IMR-90 (cell line): ENCODE data around the gene NFX1. TPM values are rescaled to one million over a fixed set of nuclear protein-coding genes. Genes with fewer than 3 reads are reported as not detected.

Source experiments
- ATAC-seq: fragments of 200-7000 bp; cut with Tn5 transposase; 2 replicates; pipeline ENCODE4 v1.9.1; 2020; ENCODE audit warnings: low read depth, mild to moderate bottlenecking, moderate library complexity
- BruUV-seq: library from RNA; stranded (reverse); fragments of 400-500 nt; replicated peaks from 2 replicates; lab custom pipeline; 2021; lab: Mats Ljungman, UMichigan
- CTCF ChIA-PET: fragments of 300-600 bp; formaldehyde crosslinking; extraction: SDS; loops from one replicate; lab custom pipeline; 2021; ENCODE audit warnings: antibody characterized with exemption; lab: Yijun Ruan, JAX
- POLR2A ChIA-PET: fragments of 300-600 bp; sonication (Branson Sonifier 250); formaldehyde crosslinking; loops from one replicate; lab custom pipeline; 2022; ENCODE audit warnings: antibody characterized with exemption; ENCODE audit not compliant: unreplicated experiment; lab: Charles Lee
- DNase-seq: peaks from one replicate; pipeline ENCODE4 v3.0.0; 2013
- H2AFZ ChIP-seq: replicated peaks from 2 replicates; pipeline ENCODE3; 2013; ENCODE audit warnings: low read length, mild to moderate bottlenecking; ENCODE audit not compliant: poor library complexity
- H2AK5ac ChIP-seq: 2 replicates; pipeline ENCODE4 v1.6.1; 2013; ENCODE audit warnings: low read depth, low read length, inconsistent platforms
- H2AK9ac ChIP-seq: replicated peaks from 2 replicates; pipeline ENCODE3; 2013; ENCODE audit warnings: mild to moderate bottlenecking, low read depth, low read length, moderate library complexity; ENCODE audit not compliant: poor library complexity
- H2BK120ac ChIP-seq: 2 replicates; pipeline ENCODE4 v1.6.1; 2013; ENCODE audit warnings: low read depth, low read length, inconsistent platforms
- H2BK15ac ChIP-seq: 3 replicates; pipeline ENCODE4 v1.6.1; 2013; ENCODE audit warnings: low read depth, low read length, inconsistent platforms
- H2BK20ac ChIP-seq: 2 replicates; pipeline ENCODE4 v1.6.1; 2013; ENCODE audit warnings: low read depth, mild to moderate bottlenecking, inconsistent platforms, low read length, moderate library complexity
- H2BK5ac ChIP-seq: 2 replicates; pipeline ENCODE4 v1.6.1; 2013; ENCODE audit warnings: mild to moderate bottlenecking, low read depth, low read length, inconsistent platforms; ENCODE audit not compliant: poor library complexity, severe bottlenecking
- H3K14ac ChIP-seq: replicated peaks from 2 replicates; pipeline ENCODE4 v1.6.1; 2013; ENCODE audit warnings: low read depth, low read length, inconsistent platforms
- H3K18ac ChIP-seq: 2 replicates; pipeline ENCODE4 v1.6.1; 2013; ENCODE audit warnings: low read depth, low read length, control low read depth
- H3K23ac ChIP-seq: 2 replicates; pipeline ENCODE4 v1.6.1; 2013; ENCODE audit warnings: low read depth, low read length, inconsistent platforms
- H3K27ac ChIP-seq: 2 replicates; pipeline ENCODE4 v1.5.1; 2013; ENCODE audit warnings: mild to moderate bottlenecking, control low read depth, low read length; ENCODE audit not compliant: insufficient read depth
- H3K27me3 ChIP-seq: 2 replicates; pipeline ENCODE4 v1.6.1; 2013; ENCODE audit warnings: low read length; ENCODE audit not compliant: control insufficient read depth, insufficient read depth
- H3K36me3 ChIP-seq: 2 replicates; pipeline ENCODE4 v1.6.1; 2013; ENCODE audit warnings: low read length, mixed read lengths; ENCODE audit not compliant: control insufficient read depth, insufficient read depth
- H3K4ac ChIP-seq: 2 replicates; pipeline ENCODE4 v1.6.1; 2013; ENCODE audit warnings: low read depth, low read length, inconsistent platforms
- H3K4me1 ChIP-seq: 2 replicates; pipeline ENCODE4 v1.6.1; 2013; ENCODE audit warnings: low read length, mixed read lengths; ENCODE audit not compliant: control insufficient read depth, insufficient read depth
- H3K4me2 ChIP-seq: 2 replicates; pipeline ENCODE4 v1.6.1; 2013; ENCODE audit warnings: low read depth, mild to moderate bottlenecking, control low read depth, low read length, moderate library complexity
- H3K4me3 ChIP-seq: 2 replicates; pipeline ENCODE4 v1.5.1; 2013; ENCODE audit warnings: low read depth, mild to moderate bottlenecking, control low read depth, low read length, moderate library complexity; ENCODE audit not compliant: insufficient read depth
- H3K56ac ChIP-seq: 2 replicates; pipeline ENCODE4 v1.6.1; 2013; ENCODE audit warnings: low read length, inconsistent platforms; ENCODE audit not compliant: insufficient read depth; ENCODE audit errors: extremely low read depth
- H3K79me1 ChIP-seq, 2 experiments: 2 replicates each; pipeline ENCODE4 v1.6.1; 2013; ENCODE audit warnings: low read length in 2 of 2, inconsistent platforms in 1 of 2, low read depth in 1 of 2
- H3K9ac ChIP-seq: 2 replicates; pipeline ENCODE4 v1.6.1; 2013; ENCODE audit warnings: low read depth, low read length, control low read depth
- H3K9me1 ChIP-seq: 2 replicates; pipeline ENCODE4 v1.6.1; 2013; ENCODE audit warnings: low read length, inconsistent platforms; ENCODE audit not compliant: insufficient read depth
- H3K9me3 ChIP-seq: 2 replicates; pipeline ENCODE4 v1.6.1; 2013; ENCODE audit warnings: low read length; ENCODE audit not compliant: control insufficient read depth, insufficient read depth
- H4K20me1 ChIP-seq: 2 replicates; pipeline ENCODE4 v1.6.1; 2013; ENCODE audit warnings: low read length, inconsistent platforms; ENCODE audit not compliant: insufficient read depth
- H4K5ac ChIP-seq: 2 replicates; pipeline ENCODE4 v1.6.1; 2013; ENCODE audit warnings: mild to moderate bottlenecking, low read depth, low read length, control low read depth
- H4K8ac ChIP-seq, 2 experiments: 2 replicates each; pipeline ENCODE4 v1.6.1; 2013; ENCODE audit warnings: low read depth in 2 of 2, low read length in 2 of 2, control low read depth in 1 of 2, inconsistent platforms in 1 of 2
- H4K91ac ChIP-seq: 2 replicates; pipeline ENCODE4 v1.6.1; 2013; ENCODE audit warnings: low read depth, low read length, inconsistent platforms; ENCODE audit not compliant: insufficient read depth
- MAFK ChIP-seq: IDR thresholded peaks from 2 replicates; pipeline ENCODE4 v1.6.1; 2012; ENCODE audit warnings: low read depth, low read length, improper control_type of control experiment
- MAZ ChIP-seq: IDR thresholded peaks from 2 replicates; pipeline ENCODE4 v1.6.1; 2012; ENCODE audit warnings: low read depth, mild to moderate bottlenecking, low read length, improper control_type of control experiment, moderate library complexity, borderline replicate concordance
- MXI1 ChIP-seq: IDR thresholded peaks from 2 replicates; pipeline ENCODE4 v1.6.1; 2012; ENCODE audit warnings: low read depth, mild to moderate bottlenecking, low read length, moderate library complexity, borderline replicate concordance
- NFE2L2 ChIP-seq: fragments of 150-350 bp; IDR thresholded peaks from 2 replicates; pipeline ENCODE4 v1.6.1; 2016; ENCODE audit warnings: low read depth, mild to moderate bottlenecking, low read length
- POLR2A ChIP-seq: IDR thresholded peaks from 2 replicates; pipeline ENCODE4 v1.6.1; 2012; ENCODE audit warnings: mild to moderate bottlenecking, low read depth, low read length
- RCOR1 ChIP-seq: IDR thresholded peaks from 2 replicates; pipeline ENCODE4 v1.6.1; 2012; ENCODE audit warnings: mild to moderate bottlenecking, low read length, improper control_type of control experiment; ENCODE audit not compliant: insufficient replicate concordance
- RFX5 ChIP-seq: IDR thresholded peaks from 2 replicates; pipeline ENCODE4 v1.8.0; 2012; ENCODE audit warnings: low read depth, mild to moderate bottlenecking, low read length, moderate library complexity
- SMC3 ChIP-seq: fragments of 150-350 bp; IDR thresholded peaks from 2 replicates; pipeline ENCODE4 v1.6.1; 2016; ENCODE audit warnings: low read depth, mild to moderate bottlenecking, antibody characterized with exemption, low read length, moderate library complexity
- USF2 ChIP-seq: fragments of 150-350 bp; IDR thresholded peaks from 2 replicates; pipeline ENCODE4 v1.6.1; 2017; ENCODE audit warnings: mild to moderate bottlenecking, antibody characterized with exemption, low read length, low read depth
- WGBS, 2 experiments: methylation state at CpG; one replicate each; pipeline versions ENCODE4 v1.1.5 to v1.1.7; 2013; ENCODE audit warnings: missing lambda C conversion rate in 2 of 2; ENCODE audit not compliant: insufficient read length in 1 of 2; ENCODE audit errors: extremely low coverage in 2 of 2; 5-methylcytosine and 5-hydroxymethylcytosine counted together
- dilution Hi-C: fragments of 300-500 bp; cut with HindIII; formaldehyde crosslinking; loops from one replicate; pipeline ENCODE4 v1.14.3; 2018; ENCODE audit warnings: low sequenced_read_pairs; ENCODE audit not compliant: unreplicated experiment
- in situ Hi-C: fragments of 300-500 bp; cut with MboI; formaldehyde crosslinking; loops from 3 replicates; pipeline ENCODE4 v1.14.3; 2019; ENCODE audit warnings: low sequenced_read_pairs, inconsistent platforms, mixed read lengths
- intact Hi-C: fragments of 100-400 bp; cut with micrococcal nuclease; formaldehyde crosslinking; loops from 2 replicates; pipeline ENCODE4 v1.10.0; 2022
- polyA plus RNA-seq, 3 experiments: library from polyadenylated mRNA; depleted of rRNA; stranded (reverse); fragments of >200 nt; gene quantifications; 2 replicates each; pipeline ENCODE4 v1.2.3, GENCODE V29; 2012; ENCODE audit warnings: low replicate concordance in 1 of 3
- total RNA-seq: library from RNA; depleted of rRNA; stranded (reverse); fragments of >200 nt; gene quantifications from 2 replicates; pipeline ENCODE4 v1.2.3, GENCODE V29; 2012
- TF ChIP-seq, protein P1 (sequence below): conservative IDR thresholded peaks from 2 replicates; pipeline ENCODE4 v1.5.1; 2012; ENCODE audit warnings: mild to moderate bottlenecking, low read depth, low read length, improper control_type of control experiment

Gene NFX1
- total and polyA plus RNA-seq, 2 of the 4 experiments (the other 2 are of a cell fraction) = 27.0 to 36.0 TPM

GRCh38 chr9:33341182-33341581 lies 50.9 kb downstream of the NFX1 start:
- H2BK120ac ChIP-seq = no peak overlapping the region
- H3K27ac ChIP-seq = no peak overlapping the region
- CTCF ChIA-PET = no interaction called here

More at GRCh38 chr9:33341182-33341581, 50.9 kb downstream of the NFX1 start:
- Histone ChIP-seq H4K5ac (no peak overlapping the region), H3K4ac (no peak overlapping the region), H2BK20ac (no peak overlapping the region), H3K23ac (no peak overlapping the region), H3K9me3 (peaks cover 8% of the 10 kb centered on the region), H2BK5ac (no peak overlapping the region), H3K27me3 (no peaks in the 10 kb centered on the region), H3K4me3 (no peak overlapping the region), H3K4me1 (no peaks in the 10 kb centered on the region), H3K9me1 (no peaks in the 10 kb centered on the region), H3K14ac (no peak overlapping the region), H3K4me2 (no peak overlapping the region), H2AK5ac (no peak overlapping the region), H3K56ac (no peak overlapping the region), H3K36me3 (peaks cover 49% of the 10 kb centered on the region), H3K9ac (no peak overlapping the region), H4K91ac (no peak overlapping the region), H2AFZ (no peak overlapping the region), H2AK9ac (no peak overlapping the region), H4K20me1 (no peaks in the 10 kb centered on the region), H3K18ac (no peak overlapping the region), H3K79me1 (no peaks in the 10 kb centered on the region; a peak in 1 of 4 replicates), H2BK15ac (no peak overlapping the region), H4K8ac (no peak overlapping the region)
- DNase-seq (no peak), ATAC-seq (no peak)
- POLR2A ChIA-PET = no interaction called here
- TF ChIP-seq RCOR1 (no peak), USF2 (no peak), NFE2L2 (no peak), MAFK (no peak), MXI1 (no peak), SMC3 (no peak), POLR2A (no peak), RFX5 (no peak), MAZ (no peak)
- TF ChIP-seq, protein P1, sequence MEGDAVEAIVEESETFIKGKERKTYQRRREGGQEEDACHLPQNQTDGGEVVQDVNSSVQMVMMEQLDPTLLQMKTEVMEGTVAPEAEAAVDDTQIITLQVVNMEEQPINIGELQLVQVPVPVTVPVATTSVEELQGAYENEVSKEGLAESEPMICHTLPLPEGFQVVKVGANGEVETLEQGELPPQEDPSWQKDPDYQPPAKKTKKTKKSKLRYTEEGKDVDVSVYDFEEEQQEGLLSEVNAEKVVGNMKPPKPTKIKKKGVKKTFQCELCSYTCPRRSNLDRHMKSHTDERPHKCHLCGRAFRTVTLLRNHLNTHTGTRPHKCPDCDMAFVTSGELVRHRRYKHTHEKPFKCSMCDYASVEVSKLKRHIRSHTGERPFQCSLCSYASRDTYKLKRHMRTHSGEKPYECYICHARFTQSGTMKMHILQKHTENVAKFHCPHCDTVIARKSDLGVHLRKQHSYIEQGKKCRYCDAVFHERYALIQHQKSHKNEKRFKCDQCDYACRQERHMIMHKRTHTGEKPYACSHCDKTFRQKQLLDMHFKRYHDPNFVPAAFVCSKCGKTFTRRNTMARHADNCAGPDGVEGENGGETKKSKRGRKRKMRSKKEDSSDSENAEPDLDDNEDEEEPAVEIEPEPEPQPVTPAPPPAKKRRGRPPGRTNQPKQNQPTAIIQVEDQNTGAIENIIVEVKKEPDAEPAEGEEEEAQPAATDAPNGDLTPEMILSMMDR = no peak
- no TSS peak for BruUV-seq
- in situ Hi-C loops (no loop called here), intact Hi-C loops (no loop called here), dilution Hi-C loops (no loop called here)
- no CpG with 5 or more reads among the region's 3 CpGs for WGBS, 2 experiments
